ENCODE data around the gene SNRPB2. TPM values are rescaled to one million over a fixed set of nuclear protein-coding genes. Genes with fewer than 3 reads are reported as not detected.

The SNRPB2 gene
- total RNA-seq, 1 donor from 2014 or later, result 47.7 TPM

- DNase-seq (ENCODE audit: low read depth), result no peak
- no peaks in the 10 kb centered on the region for H3K36me3 ChIP-seq (ENCODE audit: control insufficient read depth, insufficient read depth, low read length)
- no peak for TF ChIP-seq CTCF (IDR thresholded peaks at IDR 0.05; ENCODE audit: insufficient read depth, low read length, poor library complexity, severe bottlenecking)
- H3K4me3 ChIP-seq (ENCODE audit: low read depth, low read length), result no peak overlapping the region
- H3K27me3 ChIP-seq (ENCODE audit: control insufficient read depth, insufficient read depth, low read length), result no peaks in the 10 kb centered on the region
Measured at GRCh38 chr20:16712511-16712947, 17.3 kb upstream of the SNRPB2 start.

GRCh38 chr20:16713066-16713465, 16.8 kb upstream of the SNRPB2 start:
- no peak for TF ChIP-seq CTCF (IDR thresholded peaks at IDR 0.05; ENCODE audit: insufficient read depth, low read length, poor library complexity, severe bottlenecking)
- Histone ChIP-seq H3K4me3 (ENCODE audit: low read depth, low read length) (no peak overlapping the region), H3K36me3 (ENCODE audit: control insufficient read depth, insufficient read depth, low read length) (no peaks in the 10 kb centered on the region), H3K27me3 (ENCODE audit: control insufficient read depth, insufficient read depth, low read length) (no peaks in the 10 kb centered on the region)
- DNase-seq (ENCODE audit: low read depth), result no peak

- peaks cover 2% of the 10 kb centered on the region for H3K27me3 ChIP-seq (ENCODE audit: control insufficient read depth, insufficient read depth, low read length)
- DNase-seq (ENCODE audit: low read depth), result no peak
- TF ChIP-seq CTCF (IDR thresholded peaks at IDR 0.05; ENCODE audit: insufficient read depth, low read length, poor library complexity, severe bottlenecking), result no peak
- H3K4me3 ChIP-seq (ENCODE audit: low read depth, low read length), result no peak overlapping the region
- H3K36me3 ChIP-seq (ENCODE audit: control insufficient read depth, insufficient read depth, low read length), result no peaks in the 10 kb centered on the region
Measured at GRCh38 chr20:16714242-16714641, 15.6 kb upstream of the SNRPB2 start.

GRCh38 chr20:16714751-16715150, 15.1 kb upstream of the SNRPB2 start:
- no peak for TF ChIP-seq CTCF (IDR thresholded peaks at IDR 0.05; ENCODE audit: insufficient read depth, low read length, poor library complexity, severe bottlenecking)
- Histone ChIP-seq H3K27me3 (ENCODE audit: control insufficient read depth, insufficient read depth, low read length) (peaks cover 2% of the 10 kb centered on the region), H3K4me3 (ENCODE audit: low read depth, low read length) (no peak overlapping the region), H3K36me3 (ENCODE audit: control insufficient read depth, insufficient read depth, low read length) (no peaks in the 10 kb centered on the region)
- no peak for DNase-seq (ENCODE audit: low read depth)

- Histone ChIP-seq H3K27me3 (ENCODE audit: control insufficient read depth, insufficient read depth, low read length) (peaks cover 2% of the 10 kb centered on the region), H3K4me3 (ENCODE audit: low read depth, low read length) (no peak overlapping the region)
- TF ChIP-seq CTCF (IDR thresholded peaks at IDR 0.05; ENCODE audit: insufficient read depth, low read length, poor library complexity, severe bottlenecking), result no peak
Measured at GRCh38 chr20:16719421-16719820, 10.4 kb upstream of the SNRPB2 start.

GRCh38 chr20:16729080-16729479, 746 bp upstream of the SNRPB2 start:
- Histone ChIP-seq H3K36me3 (ENCODE audit: control insufficient read depth, insufficient read depth, low read length) (no peaks in the 10 kb centered on the region), H3K4me3 (ENCODE audit: low read depth, low read length) (no peak overlapping the region), H3K27me3 (ENCODE audit: control insufficient read depth, insufficient read depth, low read length) (no peaks in the 10 kb centered on the region)
- no peak for TF ChIP-seq CTCF (IDR thresholded peaks at IDR 0.05; ENCODE audit: insufficient read depth, low read length, poor library complexity, severe bottlenecking)
- DNase-seq (ENCODE audit: low read depth), result no peak

More at GRCh38 chr20:16719421-16719820, 10.4 kb upstream of the SNRPB2 start:
- no peaks in the 10 kb centered on the region for H3K36me3 ChIP-seq (ENCODE audit: control insufficient read depth, insufficient read depth, low read length)
- DNase-seq (ENCODE audit: low read depth), result no peak
